GM06990 (cell line): ENCODE measurements around the gene GLP2R.

ENCODE experiments used
- DNase-seq: peaks from one replicate; pipeline ENCODE4 v3.0.0-alpha.2; 2011; ENCODE audit not compliant: insufficient read length; ENCODE audit errors: extremely low read depth
- H3K27me3 ChIP-seq: replicated peaks from 2 replicates; pipeline ENCODE4 v1.6.0; 2011; ENCODE audit warnings: low read length; ENCODE audit not compliant: control insufficient read depth, insufficient read depth
- H3K36me3 ChIP-seq: 2 replicates; pipeline ENCODE4 v1.5.1; 2011; ENCODE audit warnings: low read length; ENCODE audit not compliant: control insufficient read depth, insufficient read depth
- H3K4me3 ChIP-seq: replicated peaks from 2 replicates; pipeline ENCODE4 v1.5.1; 2011; ENCODE audit warnings: low read depth, mild to moderate bottlenecking, control low read depth, low read length
- TF ChIP-seq, protein P1 (sequence below): IDR thresholded peaks from 2 replicates; pipeline ENCODE4 v1.5.1; 2011; ENCODE audit warnings: low read length, control low read depth, mild to moderate bottlenecking, inconsistent platforms; ENCODE audit not compliant: insufficient read depth, poor library complexity, severe bottlenecking

GLP2R gene

DNA sequence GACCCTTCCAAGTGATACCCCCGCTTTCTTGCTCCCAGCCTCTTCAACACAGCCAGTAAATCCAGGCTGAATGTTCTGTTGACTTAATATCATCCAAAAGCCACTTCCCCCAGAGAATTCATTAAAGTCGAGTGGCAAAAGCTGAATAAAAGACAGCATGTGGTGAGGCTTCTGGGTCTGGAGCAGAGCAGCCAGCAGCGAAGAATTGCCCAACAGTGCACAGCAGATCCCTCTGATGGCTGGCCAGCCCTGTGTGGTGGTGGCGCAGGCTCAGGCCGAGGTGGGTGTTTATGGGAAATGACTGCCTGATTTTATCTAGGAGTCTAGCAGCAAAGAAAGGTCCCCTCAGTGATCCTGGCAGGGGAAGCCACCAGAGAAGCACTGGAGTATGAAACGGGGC is 109.7 kb downstream of the GLP2R start:
- Histone ChIP-seq H3K27me3 (no peaks in the 10 kb centered on the region), H3K4me3 (no peak overlapping the region), H3K36me3 (peaks cover 17% of the 10 kb centered on the region)
- no peak for DNase-seq
- TF ChIP-seq, protein P1, sequence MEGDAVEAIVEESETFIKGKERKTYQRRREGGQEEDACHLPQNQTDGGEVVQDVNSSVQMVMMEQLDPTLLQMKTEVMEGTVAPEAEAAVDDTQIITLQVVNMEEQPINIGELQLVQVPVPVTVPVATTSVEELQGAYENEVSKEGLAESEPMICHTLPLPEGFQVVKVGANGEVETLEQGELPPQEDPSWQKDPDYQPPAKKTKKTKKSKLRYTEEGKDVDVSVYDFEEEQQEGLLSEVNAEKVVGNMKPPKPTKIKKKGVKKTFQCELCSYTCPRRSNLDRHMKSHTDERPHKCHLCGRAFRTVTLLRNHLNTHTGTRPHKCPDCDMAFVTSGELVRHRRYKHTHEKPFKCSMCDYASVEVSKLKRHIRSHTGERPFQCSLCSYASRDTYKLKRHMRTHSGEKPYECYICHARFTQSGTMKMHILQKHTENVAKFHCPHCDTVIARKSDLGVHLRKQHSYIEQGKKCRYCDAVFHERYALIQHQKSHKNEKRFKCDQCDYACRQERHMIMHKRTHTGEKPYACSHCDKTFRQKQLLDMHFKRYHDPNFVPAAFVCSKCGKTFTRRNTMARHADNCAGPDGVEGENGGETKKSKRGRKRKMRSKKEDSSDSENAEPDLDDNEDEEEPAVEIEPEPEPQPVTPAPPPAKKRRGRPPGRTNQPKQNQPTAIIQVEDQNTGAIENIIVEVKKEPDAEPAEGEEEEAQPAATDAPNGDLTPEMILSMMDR: no peak

- Histone ChIP-seq H3K36me3 (peaks cover 21% of the 10 kb centered on the region), H3K27me3 (no peaks in the 10 kb centered on the region), H3K4me3 (no peak overlapping the region)
- TF ChIP-seq, protein P1: no peak
- no peak for DNase-seq
These were observed 110.4 kb downstream of the GLP2R start for GRCh38 chr17:9936095-9936494.

- TF ChIP-seq, protein P1: no peak
- Histone ChIP-seq H3K27me3 (no peaks in the 10 kb centered on the region), H3K4me3 (no peak overlapping the region), H3K36me3 (peaks cover 26% of the 10 kb centered on the region)
- no peak for DNase-seq
These were observed 111.6 kb downstream of the GLP2R start for GRCh38 chr17:9937241-9937761.

DNA sequence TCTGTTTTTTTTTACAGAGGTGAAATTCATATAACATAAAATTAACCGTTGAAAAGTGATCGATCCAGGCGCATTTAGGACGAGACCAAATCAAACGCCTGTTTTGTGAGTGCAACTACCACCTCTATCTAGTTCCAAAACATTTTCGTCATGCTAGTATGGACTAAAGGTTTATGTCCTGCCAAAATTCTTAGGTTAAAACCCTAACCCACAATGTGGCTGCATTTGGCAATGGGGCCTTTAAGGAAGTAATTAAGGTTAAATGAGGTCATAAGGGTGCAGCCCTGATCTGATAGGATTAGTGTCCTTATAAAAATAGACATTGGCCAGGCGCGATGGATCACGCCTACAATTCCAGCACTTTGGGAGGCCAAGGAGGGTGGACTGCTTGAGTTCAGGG is 112.2 kb downstream of the GLP2R start:
- TF ChIP-seq, protein P1: no peak
- DNase-seq: no peak
- Histone ChIP-seq H3K27me3 (no peaks in the 10 kb centered on the region), H3K36me3 (peaks cover 29% of the 10 kb centered on the region), H3K4me3 (no peak overlapping the region)

DNA sequence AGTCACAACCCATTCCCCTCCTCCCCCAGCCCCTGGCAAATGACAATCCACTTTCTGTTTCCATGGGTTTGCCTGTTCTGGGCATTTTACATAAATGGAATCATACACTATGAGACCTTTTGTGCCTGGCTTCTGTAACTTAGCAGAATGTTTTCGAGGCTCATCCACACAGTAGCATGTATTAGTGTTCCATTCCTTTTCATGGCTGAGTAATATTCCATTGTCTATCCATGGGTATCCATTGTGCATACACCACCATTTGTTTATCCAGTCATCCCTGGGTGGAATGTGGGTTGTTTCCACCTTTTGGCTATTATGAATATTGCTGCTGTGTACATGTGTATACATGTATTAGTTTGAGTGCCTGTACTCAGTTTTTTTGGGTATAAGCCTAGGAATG is 113.0 kb downstream of the GLP2R start:
- Histone ChIP-seq H3K4me3 (no peak overlapping the region), H3K36me3 (peaks cover 35% of the 10 kb centered on the region)

More for the DNA sequence above, 113.0 kb downstream of the GLP2R start:
- no peak for DNase-seq
- no peaks in the 10 kb centered on the region for H3K27me3 ChIP-seq
- TF ChIP-seq, protein P1: no peak
